NCI-H2196 treated with DMSO at 0.1 percent for 48 hours (cell line): ENCODE results near the gene PNPO.
"Not testable (repeated sequence)": the region's sequence is repeated elsewhere in the genome, so short reads cannot be mapped to it uniquely, and the experiment has no call there.

Source experiments
- DNase-seq: peaks from one replicate; lab custom pipeline; 2025; ENCODE audit not compliant: unreplicated experiment; lab: John Stamatoyannopoulos, UW

The PNPO gene

GRCh38 chr17:47973541-47973940, 32.2 kb downstream of the PNPO start:
- DNase-seq, result no peak

DNA sequence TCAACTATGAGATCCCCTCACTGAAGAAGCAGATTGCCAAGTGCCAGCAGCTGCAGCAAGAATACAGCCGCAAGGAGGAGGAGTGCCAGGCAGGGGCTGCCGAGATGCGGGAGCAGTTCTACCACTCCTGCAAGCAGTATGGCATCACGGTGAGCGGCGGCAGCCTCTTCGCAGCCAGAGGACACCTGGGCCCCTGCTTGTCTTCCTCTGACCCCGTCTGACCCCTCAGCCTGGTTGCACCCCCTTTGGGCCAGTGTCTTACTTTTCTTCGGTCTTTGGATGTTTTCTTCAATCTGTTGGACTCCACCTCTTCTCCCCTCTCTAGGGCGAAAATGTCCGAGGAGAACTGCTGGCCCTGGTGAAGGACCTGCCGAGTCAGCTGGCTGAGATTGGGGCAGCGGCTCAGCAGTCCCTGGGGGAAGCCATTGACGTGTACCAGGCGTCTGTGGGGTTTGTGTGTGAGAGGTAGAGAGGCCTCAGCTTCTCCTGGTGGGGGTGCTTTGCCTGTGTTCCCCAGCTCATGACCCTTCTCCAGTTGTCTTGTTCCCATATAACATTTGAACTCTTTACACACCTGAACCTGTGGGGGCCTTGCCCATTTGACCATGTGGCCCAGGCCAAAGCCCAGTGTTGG, 33.9 kb downstream of the PNPO start:
- DNase-seq, result no peak

DNA sequence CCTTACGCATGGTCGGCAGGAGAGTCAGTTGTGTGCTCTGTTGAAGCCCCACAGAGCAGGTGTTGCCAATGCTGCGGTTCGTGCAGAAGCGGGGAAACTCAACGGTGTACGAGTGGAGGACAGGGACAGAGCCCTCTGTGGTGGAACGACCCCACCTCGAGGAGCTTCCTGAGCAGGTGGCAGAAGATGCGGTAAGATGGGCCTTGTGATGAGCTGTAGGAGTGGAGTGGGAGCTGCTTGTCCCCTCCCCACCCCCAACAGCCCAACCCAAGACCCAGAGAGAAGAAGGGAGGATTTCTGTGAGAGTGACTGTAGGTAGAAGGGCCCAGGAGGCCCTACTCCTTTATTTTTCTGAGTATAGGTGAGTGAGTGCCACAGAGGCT, 34.4 kb downstream of the PNPO start:
- DNase-seq, result no peak

DNA sequence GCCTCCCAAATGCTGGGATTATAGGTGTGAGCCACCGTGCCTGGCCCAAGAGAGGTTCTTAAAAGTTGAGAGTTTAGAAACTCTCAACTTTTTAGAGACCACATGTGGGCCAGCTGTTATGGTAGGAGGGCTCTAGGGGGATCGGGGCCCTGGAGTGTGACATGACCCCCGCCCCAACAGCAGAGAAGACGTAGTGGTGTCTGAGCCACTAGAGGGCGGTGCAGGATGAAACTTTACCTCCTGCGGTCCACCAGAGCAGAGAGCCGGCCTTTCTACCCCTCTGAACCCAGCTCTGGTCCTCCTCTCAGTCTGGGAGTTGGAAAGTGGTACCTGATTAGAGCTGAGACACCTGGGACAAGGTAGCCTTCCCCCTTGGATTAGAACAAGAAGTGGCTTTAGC, 37.0 kb downstream of the PNPO start:
- peak; percentile 30 for DNase-seq

DNA sequence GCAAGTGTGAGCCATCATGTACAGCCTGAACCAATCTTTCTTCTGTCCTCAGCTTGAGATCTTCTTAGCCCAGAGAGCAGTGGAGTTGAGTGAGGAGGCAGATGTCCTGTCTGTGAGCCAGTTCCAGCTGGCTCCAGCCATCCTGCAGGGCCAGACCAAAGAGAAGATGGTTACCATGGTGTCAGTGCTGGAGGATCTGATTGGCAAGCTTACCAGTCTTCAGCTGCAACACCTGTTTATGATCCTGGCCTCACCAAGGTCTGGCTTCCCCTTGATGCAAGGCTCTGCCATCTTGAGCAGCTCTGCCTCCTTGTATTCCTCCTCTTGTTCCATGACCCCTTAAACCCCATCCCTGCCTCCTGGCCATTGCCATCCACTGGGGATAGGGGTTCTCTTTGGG, 39.2 kb downstream of the PNPO start:
- peak; percentile 40 for DNase-seq

- DNase-seq, result no peak
These were observed 40.1 kb downstream of the PNPO start for GRCh38 chr17:47981462-47981861.

- no peak for DNase-seq
These were observed 40.8 kb downstream of the PNPO start for GRCh38 chr17:47982091-47982617.

DNA sequence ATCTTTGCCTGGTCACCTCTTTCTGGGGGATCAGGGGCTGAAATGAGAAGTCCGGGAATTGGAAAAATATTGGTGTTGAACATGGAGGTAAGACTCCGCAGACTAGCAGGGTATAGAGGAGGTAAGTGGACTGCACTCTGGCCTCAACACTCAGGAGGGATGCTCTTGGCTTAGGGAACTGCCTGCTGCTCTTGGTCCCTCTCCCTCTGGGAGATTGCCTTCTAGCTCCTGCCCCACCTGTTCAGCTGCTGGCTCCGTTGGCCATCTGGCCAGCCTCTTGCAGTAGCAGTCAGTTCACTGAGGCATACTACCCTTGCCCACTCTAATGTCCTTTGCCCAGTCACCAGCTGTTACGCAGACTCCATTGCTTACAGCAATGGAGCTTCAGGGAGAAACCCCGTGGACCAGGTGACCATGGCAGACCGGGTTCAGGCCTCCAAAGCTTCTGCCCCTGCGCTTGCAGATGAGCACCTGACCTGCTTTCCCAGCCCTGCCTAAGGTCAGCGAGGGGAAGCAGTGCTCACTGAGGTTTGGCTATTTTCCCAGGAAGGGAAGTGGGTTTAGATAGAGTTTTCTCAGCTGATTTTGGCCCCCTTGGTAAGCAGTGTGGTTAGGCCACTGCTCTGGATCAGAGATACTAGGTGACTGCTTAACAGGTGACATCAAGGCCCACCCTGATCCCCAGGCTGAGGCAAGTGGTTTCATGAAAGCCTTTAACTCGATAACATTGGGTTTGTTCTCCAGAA, 41.4 kb downstream of the PNPO start:
- DNase-seq, result no peak

DNA sequence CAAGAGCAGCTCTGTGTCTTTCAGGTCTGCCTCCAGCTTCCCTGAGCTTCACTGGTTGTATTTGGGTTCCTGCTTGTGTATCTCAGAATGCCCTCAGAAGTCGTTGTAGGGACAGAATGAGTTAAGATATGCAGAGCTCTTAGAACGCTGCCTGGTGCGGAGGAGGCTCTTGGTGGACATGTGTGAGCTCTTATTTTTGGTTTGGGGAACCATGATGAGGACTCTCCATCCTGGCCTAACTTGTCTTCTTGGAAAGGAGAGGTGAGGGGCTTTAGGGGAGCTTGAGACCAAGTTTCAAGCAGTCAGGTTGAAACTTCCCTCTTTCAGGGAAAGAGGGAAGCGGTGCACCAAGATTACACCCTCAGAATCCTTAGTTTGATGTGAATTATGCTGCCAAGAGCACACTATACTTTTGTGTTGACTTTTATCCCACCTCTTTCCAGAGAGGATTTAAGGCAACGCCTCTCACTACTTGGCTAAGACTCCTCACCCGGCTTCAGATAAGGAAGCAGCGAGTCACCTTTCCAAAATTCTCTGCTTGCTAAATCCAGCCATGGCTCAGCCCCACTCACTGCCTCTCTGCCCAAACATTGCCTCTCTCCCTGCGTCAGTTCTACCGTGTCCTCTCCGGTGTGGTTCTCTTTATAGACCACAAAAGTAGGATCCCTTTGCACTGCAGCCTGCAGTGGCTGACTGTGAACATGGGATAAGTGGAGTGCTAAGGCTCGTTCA, 42.3 kb downstream of the PNPO start:
- no peak for DNase-seq

GRCh38 chr17:47986520-47986919, 45.1 kb downstream of the PNPO start:
- no peak for DNase-seq

DNA sequence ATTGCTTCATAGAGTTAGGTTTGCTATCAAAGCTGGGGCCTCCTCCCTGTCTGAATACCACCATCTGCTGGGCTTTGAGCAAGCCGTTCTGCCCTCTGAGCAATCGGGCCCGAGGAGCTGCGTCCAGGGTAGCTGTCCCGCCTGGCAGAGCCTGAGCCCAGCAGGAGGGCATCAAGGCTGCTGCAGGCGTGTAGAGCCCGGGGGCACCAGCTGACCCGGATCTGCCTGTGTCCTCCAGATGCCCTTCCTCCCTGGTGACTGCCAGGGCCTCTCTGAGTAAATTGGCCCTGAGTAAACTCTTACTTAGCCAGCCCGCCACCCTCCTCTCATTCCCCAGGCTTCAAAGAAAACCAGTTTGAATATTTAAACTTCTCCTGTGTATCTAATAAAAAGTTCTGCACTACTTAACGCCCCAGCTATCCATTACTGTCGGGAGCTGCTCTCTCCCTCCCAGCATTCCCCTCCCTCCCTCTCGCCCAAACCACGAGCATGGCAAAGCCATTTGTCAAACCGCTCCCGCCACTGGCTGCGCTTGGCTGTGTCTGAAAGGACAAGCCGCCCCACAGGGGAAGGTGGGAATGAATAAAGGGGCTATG, 46.0 kb downstream of the PNPO start:
- DNase-seq, result no peak

GRCh38 chr17:47988445-47988844, 47.1 kb downstream of the PNPO start:
- DNase-seq, result not testable (repeated sequence)

GRCh38 chr17:47989159-47989558, 47.8 kb downstream of the PNPO start:
- DNase-seq, result no peak

DNA sequence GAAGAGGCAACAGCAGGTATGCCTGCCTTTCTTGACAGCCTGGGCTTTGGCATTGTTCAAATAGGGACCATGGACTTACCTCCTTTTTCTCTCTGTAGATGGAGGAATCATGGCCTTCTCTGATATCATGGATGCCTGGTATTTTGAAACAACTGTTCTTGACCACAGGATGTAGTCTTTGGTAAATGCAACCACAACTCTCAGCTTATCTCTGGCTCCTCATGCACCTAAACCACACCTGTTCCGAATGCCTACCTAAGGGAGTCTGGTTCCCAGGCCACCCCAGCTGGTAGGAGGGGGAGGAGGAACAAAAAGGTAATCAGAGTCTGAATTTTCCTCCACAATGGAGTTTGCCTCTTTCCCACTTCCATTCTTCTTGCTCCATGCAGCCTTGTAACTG, 48.3 kb downstream of the PNPO start:
- no peak for DNase-seq

- no peak for DNase-seq
These were observed 49.8 kb downstream of the PNPO start for GRCh38 chr17:47990962-47991731.

GRCh38 chr17:47992216-47992615, 50.8 kb downstream of the PNPO start:
- no peak for DNase-seq

DNA sequence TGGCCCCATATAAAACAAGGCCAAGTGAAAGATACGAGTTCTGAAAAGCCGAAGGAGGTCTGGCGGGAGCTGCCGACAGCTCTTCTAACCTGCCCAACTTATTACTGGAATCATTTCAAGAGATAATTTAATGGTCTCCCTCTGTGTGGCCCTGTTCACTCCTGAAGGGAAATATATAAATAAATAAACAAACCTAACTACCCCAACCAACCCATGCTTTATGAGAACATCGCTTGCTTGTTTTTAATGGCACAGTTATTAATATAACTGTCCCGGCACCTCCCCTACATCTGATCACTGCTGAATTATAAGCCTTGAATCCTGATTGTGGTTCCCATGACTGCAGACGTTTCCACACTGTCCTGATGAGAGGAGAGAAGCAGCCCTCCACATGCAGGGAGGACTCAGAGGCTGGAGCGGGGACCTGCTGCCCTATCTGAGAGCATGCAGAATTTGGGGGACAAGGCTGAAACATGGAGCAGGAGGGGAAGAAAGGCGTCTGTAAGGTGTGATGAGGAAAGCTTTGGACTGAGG, 51.7 kb downstream of the PNPO start:
- DNase-seq, result no peak

GRCh38 chr17:47993964-47994363, 52.6 kb downstream of the PNPO start:
- no peak for DNase-seq

- DNase-seq, result no peak
These were observed 53.4 kb downstream of the PNPO start for GRCh38 chr17:47994724-47995123.

DNA sequence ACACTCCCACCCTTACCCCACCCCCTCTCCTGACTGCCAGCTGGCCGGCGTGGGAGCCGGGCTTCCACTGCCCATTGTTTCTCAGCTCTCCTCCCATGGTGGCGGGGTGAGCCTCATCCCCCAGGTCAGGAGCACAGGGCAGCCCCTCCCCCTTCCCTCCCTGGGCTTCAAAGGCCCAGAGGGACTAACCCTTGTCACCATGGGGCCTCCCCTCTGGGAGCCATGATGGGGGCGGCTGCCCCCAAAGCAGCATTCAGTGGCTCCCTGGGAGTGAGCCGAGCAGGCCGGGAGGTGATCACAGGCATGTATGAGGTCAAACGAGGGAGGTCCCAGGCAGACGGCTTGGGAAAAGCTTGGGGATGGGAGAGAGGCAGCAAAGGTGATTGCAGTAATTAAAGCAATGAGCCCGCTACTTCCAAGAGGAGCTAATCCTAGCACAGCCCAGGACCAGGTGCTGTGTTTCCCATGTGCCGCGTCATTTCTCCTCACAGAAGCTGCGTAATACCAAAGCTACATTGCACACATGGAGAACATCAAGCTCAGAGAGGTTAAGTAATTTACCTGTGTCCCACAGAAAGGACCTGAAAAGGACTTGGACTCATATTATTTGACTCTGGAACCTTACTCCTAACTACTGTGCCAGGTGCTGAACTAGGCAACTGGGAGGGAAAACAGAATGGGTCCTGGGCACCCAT, 54.0 kb downstream of the PNPO start:
- DNase-seq, result no peak
